ENCODE data around the gene EVA1A.

GRCh38 chr2:75562513-75562864, 1.8 kb upstream of the EVA1A start:
- TF ChIP-seq, protein P1, sequence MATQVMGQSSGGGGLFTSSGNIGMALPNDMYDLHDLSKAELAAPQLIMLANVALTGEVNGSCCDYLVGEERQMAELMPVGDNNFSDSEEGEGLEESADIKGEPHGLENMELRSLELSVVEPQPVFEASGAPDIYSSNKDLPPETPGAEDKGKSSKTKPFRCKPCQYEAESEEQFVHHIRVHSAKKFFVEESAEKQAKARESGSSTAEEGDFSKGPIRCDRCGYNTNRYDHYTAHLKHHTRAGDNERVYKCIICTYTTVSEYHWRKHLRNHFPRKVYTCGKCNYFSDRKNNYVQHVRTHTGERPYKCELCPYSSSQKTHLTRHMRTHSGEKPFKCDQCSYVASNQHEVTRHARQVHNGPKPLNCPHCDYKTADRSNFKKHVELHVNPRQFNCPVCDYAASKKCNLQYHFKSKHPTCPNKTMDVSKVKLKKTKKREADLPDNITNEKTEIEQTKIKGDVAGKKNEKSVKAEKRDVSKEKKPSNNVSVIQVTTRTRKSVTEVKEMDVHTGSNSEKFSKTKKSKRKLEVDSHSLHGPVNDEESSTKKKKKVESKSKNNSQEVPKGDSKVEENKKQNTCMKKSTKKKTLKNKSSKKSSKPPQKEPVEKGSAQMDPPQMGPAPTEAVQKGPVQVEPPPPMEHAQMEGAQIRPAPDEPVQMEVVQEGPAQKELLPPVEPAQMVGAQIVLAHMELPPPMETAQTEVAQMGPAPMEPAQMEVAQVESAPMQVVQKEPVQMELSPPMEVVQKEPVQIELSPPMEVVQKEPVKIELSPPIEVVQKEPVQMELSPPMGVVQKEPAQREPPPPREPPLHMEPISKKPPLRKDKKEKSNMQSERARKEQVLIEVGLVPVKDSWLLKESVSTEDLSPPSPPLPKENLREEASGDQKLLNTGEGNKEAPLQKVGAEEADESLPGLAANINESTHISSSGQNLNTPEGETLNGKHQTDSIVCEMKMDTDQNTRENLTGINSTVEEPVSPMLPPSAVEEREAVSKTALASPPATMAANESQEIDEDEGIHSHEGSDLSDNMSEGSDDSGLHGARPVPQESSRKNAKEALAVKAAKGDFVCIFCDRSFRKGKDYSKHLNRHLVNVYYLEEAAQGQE (IDR thresholded peaks at IDR 0.05) = no peak
- TF ChIP-seq, protein P2, sequence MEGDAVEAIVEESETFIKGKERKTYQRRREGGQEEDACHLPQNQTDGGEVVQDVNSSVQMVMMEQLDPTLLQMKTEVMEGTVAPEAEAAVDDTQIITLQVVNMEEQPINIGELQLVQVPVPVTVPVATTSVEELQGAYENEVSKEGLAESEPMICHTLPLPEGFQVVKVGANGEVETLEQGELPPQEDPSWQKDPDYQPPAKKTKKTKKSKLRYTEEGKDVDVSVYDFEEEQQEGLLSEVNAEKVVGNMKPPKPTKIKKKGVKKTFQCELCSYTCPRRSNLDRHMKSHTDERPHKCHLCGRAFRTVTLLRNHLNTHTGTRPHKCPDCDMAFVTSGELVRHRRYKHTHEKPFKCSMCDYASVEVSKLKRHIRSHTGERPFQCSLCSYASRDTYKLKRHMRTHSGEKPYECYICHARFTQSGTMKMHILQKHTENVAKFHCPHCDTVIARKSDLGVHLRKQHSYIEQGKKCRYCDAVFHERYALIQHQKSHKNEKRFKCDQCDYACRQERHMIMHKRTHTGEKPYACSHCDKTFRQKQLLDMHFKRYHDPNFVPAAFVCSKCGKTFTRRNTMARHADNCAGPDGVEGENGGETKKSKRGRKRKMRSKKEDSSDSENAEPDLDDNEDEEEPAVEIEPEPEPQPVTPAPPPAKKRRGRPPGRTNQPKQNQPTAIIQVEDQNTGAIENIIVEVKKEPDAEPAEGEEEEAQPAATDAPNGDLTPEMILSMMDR (IDR thresholded peaks at IDR 0.05; ENCODE audit: low read depth, low read length, missing input control) = no peak
- TF ChIP-seq TAF1 (conservative IDR thresholded peaks at IDR 0.05) (no peak), YY1 (IDR thresholded peaks at IDR 0.05) (no peak)
- TF ChIP-seq, protein P3, sequence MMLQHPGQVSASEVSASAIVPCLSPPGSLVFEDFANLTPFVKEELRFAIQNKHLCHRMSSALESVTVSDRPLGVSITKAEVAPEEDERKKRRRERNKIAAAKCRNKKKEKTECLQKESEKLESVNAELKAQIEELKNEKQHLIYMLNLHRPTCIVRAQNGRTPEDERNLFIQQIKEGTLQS (IDR thresholded peaks at IDR 0.05) = no peak
